KBM-7 (cell line): ENCODE results near the gene SUMO3.

Experiments used
- DNase-seq: peaks from one replicate; pipeline ENCODE4 v3.0.0-alpha.2; 2015
- in situ Hi-C: fragments of 300-500 bp; cut with MboI; formaldehyde crosslinking; loops from 2 replicates; pipeline ENCODE4 v1.14.3; 2020; ENCODE audit warnings: low sequenced_read_pairs, low pct_unique_long_range_greater_than_20kb, mixed read lengths

Gene SUMO3

DNA sequence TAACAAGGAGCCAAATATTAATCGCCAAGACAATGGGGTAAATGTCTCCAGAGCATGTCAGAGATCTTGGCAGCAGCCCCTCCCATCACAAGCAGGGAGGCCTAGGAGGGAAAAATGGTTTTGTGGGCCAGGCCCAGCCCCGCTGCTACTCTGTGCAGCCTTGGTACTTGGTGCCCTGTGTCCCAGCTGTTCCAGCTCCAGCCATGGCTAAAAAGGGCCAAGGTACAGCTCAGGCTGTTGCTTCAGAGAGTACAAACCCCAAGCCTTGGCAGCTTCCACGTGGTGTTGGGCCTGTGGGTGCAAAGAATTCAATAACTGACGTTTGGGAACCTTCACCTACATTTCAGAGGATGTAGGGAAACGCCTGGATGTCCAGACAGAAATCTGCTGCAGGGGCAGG is 26.6 kb downstream of the SUMO3 start:
- in situ Hi-C loops: no loop called here
- no peak for DNase-seq

DNA sequence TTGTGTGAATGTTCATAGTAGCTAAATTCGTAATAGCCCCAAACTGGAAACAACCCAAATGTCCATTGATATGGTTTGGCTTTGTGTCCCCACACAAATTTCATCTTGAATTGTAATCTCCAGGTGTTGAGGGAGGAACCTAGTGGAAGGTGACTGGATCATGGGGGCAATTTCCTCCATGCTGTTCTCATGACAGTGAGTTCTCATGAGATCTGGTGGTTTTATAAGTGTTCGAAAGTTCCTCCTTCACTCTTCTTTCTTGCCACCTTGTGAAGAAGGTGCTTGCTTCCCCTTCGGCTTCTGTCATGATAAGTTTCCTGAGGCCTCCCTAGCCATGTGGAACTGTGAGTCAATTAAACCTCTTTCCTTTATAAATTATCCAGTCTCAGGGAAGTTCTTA is 27.5 kb downstream of the SUMO3 start:
- in situ Hi-C loops: no loop called here
- DNase-seq: no peak

DNA sequence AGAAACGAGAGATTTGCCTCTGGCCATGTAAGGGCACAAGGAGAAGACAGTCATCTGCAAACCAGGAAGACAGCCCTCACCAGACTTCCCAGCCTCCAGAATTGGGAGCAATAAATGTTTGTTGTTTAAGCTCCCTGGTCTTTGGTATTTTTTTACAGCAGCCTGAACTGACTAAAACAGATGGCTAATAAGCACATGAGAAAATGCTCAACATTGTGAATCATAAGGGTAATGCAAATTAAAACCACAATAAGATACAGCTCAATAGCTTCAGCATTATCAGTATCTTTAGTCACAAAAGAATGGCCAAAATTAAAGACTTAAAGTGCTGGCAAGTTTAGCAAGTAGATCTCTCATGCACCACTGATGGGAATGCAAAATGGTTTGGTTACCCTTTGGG is 28.0 kb downstream of the SUMO3 start:
- in situ Hi-C loops: no loop called here
- DNase-seq: no peak

DNA sequence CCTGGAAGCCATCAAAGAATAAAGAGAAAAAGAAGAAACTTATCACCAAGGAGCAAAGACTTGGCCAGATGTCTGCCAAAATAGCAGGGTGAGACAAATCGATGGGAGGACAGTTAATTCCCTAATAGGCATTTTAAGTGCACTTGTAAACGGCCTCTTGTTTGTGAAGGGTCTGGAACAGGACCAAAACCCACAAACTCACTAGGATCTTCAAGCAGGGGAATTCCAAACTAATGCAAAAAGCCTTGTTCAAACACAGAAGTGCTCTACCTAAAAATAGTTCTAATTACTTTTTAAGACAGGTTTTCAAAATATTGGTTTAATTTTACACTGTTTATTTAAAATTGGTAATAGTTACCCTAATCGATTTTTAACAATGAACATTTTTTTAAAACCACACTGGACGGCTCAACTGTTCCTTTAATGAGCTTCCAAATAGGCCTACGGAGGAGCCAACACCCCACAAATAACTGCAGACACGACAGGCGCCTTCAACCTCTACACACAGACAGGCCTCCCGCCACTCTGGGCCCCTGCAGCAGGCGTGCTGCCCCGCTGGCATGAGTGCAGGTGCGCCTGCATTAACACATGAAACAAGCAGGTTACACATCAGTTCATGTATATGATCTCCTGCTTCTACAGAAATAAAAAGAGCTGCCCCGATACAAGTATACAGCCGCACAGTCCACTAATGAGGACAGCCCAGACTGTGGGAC is 32.1 kb downstream of the SUMO3 start:
- in situ Hi-C loops: no loop called here
- no peak for DNase-seq

DNA sequence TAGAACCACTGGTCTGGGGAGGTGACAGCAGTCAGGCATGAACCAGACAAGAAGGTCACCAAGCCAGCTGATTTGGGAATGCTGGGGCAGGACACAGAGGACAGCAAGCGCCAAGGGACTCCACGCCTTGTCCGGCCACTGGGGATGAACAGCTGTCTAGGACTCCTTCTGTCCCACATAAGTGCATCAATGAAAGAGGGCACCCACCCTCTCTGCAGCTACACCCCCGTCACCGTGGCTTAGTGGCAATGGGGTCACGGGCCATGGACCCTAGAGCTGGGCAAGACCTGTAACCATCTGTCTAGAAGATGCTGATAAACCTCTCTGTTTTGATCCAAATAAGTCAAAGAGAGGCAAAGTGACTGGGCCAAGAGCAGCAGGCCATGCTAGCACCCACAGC is 33.1 kb downstream of the SUMO3 start:
- in situ Hi-C loops: no loop called here
- DNase-seq: no peak

DNA sequence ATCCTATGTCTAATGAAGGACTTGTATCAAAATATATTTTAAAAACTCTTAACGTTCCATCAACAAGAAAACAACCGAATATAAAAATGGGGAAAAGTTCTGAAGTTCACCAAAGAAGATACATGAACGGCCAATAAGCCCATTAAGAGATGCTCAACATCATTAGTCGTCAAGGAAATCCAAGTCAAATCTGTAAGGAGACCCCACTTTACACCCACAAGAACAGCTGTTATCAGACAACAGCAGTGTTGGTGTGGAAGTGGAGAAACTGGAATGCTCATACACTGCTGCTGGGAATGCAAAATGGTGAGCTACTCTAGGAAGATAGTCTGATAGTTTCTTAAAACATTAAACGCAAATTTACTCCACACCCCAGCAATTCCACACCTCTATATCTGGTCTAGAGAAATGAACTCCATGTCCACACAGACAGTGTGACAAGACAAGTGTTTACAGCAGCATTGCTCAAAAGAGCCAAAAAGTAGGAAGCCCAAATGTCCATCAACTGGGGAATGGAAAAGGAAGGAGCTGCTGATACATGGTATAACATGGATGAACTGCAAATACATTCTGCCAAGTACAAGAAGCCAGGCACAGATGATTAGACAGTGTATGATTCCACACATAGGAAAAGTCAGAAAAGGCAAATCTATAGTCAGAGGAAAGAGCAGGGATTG is 34.7 kb downstream of the SUMO3 start:
- in situ Hi-C loops: no loop called here
- DNase-seq: no peak

DNA sequence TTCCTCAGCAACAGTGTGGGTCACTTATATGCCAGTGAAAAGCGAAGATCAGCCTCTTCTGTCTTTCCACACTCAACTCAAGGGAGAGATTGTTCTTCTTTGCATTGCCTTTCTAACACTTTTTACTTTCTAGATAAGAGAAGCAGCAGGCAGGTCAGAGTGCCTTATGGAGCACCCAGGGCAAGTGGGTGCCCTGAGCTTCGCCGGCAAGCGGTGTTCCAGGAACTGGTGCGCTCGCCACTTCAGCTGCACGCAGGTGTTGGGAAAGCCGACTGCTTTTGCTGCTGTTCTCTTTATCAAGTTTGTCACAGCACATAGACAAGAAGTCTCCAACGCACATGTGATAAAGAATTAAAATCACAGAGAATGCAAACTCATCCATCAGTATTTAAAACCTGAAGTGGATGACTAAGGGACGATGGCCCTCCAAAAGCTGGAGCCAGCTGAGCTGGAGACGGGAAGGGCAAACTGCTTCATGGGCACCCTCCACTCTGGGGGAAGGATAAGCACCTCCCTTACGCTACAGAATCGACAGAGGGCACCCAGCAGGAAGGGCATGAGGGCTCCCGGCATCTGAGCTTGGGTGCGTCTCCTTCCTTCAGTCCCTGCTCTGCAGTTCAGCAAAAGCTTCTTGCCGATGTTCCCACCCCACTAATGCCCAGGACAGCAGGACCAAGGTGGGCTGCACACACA is 36.9 kb downstream of the SUMO3 start:
- DNase-seq: no peak
- in situ Hi-C loops: no loop called here

DNA sequence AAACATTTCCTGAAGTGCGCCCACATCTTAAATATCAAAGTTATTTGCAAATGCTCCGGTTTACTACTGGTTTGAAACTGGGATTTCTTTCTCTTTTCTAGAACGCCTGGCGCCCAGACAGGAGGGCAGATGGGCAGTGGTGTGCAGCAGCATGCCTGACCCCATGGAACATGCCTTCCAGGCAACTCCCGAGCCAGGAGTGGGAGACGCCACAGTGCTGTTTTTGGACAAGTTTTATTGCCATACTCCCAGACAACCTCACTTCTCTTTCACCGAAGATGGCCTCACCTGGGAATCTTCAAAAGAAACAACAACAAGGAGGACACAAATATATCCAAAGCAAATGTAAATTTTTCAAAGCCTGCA is 37.7 kb downstream of the SUMO3 start:
- DNase-seq: no peak
- in situ Hi-C loops: no loop called here

DNA sequence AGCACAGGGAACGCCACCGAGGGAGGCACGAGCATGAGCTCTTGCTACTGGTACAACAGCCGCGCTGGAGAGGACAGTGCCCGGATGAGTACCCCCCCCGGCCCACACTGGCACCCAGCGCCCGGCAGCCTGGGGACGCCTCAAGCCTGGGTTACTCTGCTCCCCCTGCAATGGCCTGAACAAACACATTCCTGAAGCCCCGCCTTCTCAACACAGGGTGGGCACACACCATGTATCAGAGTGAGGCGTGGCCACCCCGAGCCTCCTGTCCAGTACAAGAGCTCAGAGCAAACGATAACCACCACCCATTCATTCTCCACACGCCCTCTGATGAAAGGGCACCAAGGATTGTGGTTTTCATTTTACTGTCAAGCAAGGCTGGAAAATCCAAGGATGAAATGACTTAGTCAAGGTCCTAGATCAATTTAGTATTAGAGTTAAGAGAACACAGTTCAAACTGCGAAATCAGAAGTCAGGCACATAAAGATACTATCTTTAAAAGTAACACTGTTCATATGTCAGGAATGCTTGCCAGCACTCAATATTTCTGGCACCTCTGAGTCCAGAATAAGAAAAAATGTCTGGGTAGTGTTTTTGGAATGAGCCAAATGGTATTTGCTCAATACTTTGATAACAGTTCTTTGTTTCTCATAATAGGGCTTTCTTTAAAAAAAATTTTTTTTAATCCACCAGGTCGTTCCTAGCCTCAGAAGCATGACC is 38.3 kb downstream of the SUMO3 start:
- DNase-seq: no peak
- in situ Hi-C loops: loop anchor here (10.0 kb wide), 1 partner anchor 355 kb away; no protein-coding TSS in a partner anchor

DNA sequence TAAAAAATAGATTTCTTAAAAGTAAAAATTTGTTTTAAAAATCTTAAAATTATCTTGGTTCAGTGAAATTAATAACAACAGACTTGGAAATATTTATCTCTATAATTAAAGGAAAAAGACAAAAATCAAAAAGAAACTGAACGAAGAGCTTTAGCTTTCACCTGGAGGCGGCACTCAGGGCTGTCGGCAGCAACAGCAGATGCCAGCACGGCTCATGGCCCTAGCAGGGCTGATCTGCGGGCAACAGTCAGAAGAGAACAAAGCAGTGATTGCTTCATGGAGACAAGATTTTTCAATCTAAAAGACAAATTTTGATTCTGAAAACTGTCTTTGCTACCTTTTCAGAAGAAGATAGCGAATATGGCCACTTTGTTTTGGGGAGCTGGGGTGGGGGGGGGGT is 38.9 kb downstream of the SUMO3 start:
- in situ Hi-C loops: loop anchor here (10.0 kb wide), 1 partner anchor 356 kb away; no protein-coding TSS in a partner anchor
- no peak for DNase-seq

DNA sequence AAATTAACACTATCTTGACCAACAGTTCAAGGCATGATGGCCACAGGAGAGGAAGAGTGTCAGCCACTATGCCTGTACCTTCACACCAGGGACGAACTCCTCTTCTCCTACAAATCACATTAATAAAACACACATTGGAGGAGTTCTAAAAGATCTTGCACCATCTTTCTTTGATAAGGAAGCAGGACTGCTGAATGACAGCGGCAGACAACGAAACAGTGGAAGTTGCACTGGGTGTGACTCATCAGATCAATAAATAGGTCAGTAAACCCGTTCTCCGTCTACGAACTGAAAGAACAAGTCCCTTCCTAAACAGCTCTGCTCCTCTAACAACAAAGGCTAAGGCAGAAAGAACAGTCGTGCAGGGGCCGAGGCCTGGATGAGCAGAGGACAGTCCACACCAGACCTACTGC is 39.4 kb downstream of the SUMO3 start:
- DNase-seq: no peak
- in situ Hi-C loops: loop anchor here (10.0 kb wide), 1 partner anchor 356 kb away; no protein-coding TSS in a partner anchor

DNA sequence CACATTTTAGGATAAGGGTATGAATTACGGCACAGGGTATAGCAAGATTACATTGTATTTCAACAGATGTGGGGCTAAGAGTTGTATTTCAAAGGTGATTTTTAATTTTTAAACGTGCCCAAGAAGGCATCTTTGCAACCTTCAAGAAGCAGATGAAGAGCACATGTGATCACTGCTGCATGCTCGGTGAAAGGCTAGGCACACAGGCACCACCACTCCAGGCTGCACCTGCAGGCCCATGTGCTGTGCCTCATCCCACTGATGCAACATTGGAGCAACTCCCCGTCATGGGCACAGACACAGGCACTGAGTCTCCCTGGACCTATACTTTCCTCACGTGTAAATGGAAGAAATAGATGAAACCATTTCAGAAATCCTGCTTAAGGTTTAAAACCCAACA is 39.8 kb downstream of the SUMO3 start:
- in situ Hi-C loops: loop anchor here (10.0 kb wide), 1 partner anchor 357 kb away; no protein-coding TSS in a partner anchor
- DNase-seq: no peak

DNA sequence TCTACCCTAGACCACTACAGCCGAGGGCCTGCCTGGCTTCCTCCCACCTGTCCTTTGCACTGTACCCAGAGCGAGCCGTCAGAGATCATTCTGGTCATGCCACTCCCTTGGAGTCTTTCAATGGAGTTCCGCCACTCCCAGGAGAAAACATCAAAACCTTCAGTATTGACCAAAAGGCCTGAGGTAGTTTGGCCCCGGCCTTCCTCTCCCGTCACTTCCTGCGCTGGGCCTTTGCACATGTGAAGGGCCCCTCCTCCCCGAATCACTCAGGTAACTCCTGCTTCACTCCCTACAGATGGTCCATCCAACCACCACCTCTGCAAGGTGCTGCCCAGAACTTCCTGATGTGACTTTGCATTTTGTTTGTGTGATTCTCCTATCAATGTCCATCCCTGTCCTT is 42.9 kb downstream of the SUMO3 start:
- in situ Hi-C loops: loop anchor here (10.0 kb wide), 1 partner anchor 360 kb away; no protein-coding TSS in a partner anchor

DNA sequence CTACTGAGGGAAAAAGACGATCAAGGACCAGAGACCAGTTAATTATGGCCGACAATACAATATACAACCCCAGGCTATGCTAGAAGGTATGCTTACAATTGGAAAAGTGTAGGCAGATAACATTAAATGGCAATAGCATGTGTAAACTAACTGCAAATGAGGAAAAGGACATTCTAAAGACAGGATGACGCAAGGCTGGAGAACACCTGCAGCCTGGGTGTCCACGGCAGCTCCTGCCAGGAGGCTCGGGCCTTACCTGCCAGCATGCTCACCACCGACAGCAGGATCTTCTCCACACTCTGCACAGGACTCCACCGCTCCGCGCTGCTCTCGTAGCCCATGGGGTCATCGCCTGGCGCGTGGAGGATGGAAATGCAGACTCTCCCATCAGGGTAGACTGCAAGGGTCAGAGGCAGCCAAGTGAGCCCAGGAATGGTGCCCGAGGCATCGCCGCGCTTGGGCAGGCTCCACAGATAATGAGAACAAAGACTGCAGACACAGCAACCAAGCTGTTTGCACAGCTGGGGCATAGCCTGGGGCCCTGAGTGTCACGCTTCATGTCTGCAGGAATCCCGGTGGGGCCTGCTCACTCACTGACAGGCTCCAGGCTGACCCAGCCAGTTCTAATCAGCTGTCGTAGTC is 44.5 kb downstream of the SUMO3 start:
- DNase-seq: no peak
- in situ Hi-C loops: loop anchor here (10.0 kb wide), 1 partner anchor 361 kb away; no protein-coding TSS in a partner anchor

More for the DNA sequence above, 42.9 kb downstream of the SUMO3 start:
- DNase-seq: no peak

DNA sequence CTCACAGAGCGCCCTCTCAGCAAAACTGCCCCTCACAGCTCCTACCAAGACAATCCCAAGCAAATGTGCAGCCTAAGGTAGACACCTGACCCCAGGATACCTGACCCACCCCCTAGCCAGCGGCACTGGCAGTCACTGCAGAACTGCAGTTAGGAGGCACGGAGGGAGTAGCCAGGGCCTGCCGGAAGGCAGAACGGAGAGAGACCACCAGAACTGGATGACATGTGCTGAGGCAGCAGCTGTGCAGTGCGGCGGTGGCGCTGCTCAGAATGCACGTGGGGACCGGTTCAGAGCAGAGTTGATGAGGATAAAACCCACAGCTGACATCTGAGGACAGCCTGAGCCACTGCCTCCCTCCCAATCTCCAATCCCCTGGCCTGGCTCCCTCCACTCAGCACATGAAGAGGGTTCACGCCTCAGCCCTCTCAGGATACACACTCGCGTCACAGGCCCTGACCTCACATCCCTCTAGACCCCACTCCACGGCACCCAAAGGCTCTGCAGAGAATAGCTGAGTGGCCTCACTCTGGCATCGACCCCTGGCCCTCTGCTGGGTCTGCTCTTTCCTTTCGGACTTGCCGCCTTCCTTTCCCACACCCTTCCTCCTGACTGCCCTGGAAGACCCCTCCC is 45.9 kb downstream of the SUMO3 start:
- no peak for DNase-seq
- in situ Hi-C loops: loop anchor here (10.0 kb wide), 1 partner anchor 363 kb away; no protein-coding TSS in a partner anchor

DNA sequence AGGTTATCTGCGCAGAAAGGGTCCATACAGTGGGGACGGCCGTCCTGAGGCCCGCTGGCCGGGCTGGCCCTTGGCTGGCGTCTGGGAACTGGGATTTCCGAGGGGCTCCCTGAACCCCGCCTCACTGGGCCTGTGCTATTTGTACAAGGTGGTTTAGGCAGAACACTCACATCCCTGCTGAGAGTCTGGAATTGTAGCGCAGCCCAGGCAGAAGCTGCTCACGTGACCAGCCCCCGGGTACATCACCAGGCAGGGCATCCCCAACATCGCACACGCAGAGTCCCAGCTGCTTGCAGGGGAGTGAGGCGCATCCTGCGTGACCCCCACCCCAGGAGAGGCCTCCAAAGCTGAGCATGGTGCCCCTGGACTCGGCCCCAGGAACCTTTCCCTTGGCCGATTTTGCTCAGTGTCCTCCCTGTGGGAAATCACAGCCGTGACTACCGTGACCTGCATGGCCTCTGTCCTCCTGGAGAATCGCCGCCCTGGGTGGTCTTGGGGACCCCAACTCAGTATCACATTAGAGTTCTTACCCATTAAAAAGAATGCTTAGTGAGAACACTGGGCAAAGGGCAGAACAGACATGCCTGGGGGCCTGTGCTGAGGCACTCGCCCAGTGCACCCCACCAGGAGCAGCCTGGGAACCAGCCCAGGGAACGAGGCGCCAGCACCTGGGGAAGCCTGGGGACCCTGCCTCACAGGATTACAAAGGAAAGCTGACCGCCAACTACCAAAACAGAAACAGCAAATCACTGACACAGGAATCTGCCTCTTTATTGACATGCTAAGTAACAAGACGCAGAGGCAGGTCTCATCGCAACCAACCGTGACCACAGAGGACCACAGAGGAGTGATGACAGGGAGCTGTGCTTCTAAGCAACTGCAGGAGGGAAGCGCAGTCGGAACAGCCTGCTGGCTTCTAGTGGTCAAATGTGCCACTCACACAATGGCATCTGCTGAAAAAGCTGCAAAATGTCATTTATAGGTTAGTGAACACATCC is 49.7 kb downstream of the SUMO3 start:
- no peak for DNase-seq
- in situ Hi-C loops: no loop called here

DNA sequence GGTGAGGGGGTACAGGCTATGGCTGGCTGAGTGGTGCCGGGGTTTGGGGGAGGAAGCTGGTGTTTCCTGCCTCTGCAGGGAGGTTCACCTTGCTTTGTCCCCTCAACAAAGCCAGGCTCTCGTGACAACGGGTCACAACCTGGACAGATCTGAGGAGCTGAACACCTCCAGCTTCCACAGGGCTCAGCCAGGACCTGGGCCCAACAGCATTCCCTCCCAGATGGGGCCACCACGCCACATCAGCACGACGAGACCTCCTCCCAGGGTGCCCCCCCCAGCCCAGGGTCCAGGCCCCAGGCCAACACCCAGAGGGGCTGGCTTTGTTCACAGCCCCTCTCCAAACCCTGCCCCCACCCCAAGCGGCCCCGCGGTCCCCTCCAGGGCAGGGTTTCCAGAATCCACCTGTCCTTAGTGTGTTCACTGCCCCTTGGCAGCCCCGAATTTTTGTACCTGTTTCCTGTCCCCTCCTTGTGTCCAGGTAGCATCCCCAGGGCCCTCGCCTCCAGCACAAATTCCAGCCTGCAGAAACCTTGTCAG is 51.0 kb downstream of the SUMO3 start:
- in situ Hi-C loops: no loop called here
- DNase-seq: no peak
